Neural crest cell (in vitro differentiated cells): ENCODE measurements around the gene GJD3. TPM values are rescaled to one million over a fixed set of nuclear protein-coding genes. Genes with fewer than 3 reads are reported as not detected.

Experiments used
- DNase-seq: peaks from one replicate; pipeline ENCODE4 v3.0.0; 2021; ENCODE audit warnings: low read depth, mixed read lengths, low spot score
- H3K27ac Mint-ChIP-seq: one replicate; pipeline ENCODE4 v1.8.0; 2021; ENCODE audit warnings: mild to moderate bottlenecking, mixed read lengths; ENCODE audit not compliant: unreplicated experiment
- H3K27me3 Mint-ChIP-seq: 2 replicates; pipeline ENCODE4 v1.8.0; 2021; ENCODE audit warnings: low read depth, mild to moderate bottlenecking, mixed read lengths
- H3K36me3 Mint-ChIP-seq: 2 replicates; pipeline ENCODE4 v1.8.0; 2021; ENCODE audit warnings: low read depth, mild to moderate bottlenecking, mixed read lengths
- H3K4me1 Mint-ChIP-seq: 2 replicates; pipeline ENCODE4 v1.8.0; 2021; ENCODE audit warnings: mixed read lengths
- H3K4me3 Mint-ChIP-seq: one replicate; pipeline ENCODE4 v1.8.0; 2021; ENCODE audit warnings: mild to moderate bottlenecking, mixed read lengths
- H3K9me3 Mint-ChIP-seq: 2 replicates; pipeline ENCODE4 v1.8.0; 2021; ENCODE audit warnings: mixed read lengths
- CTCF ChIP-seq: fragments of 200-600 bp; sonication (generic); conservative IDR thresholded peaks from 2 replicates; pipeline ENCODE4 v1.5.0; 2021; ENCODE audit warnings: antibody characterized with exemption, mild to moderate bottlenecking
- total RNA-seq: library from RNA; stranded (reverse); gene quantifications from 2 replicates; pipeline ENCODE4 v1.2.1, GENCODE V29; 2021

GJD3 gene
- total RNA-seq, 1 donor from 2014 or later: not detected

GRCh38 chr17:40338058-40338457 is 26.5 kb downstream of the GJD3 start:
- Mint-ChIP-seq H3K27me3 (peaks cover 6% of the 10 kb centered on the region), H3K4me1 (peaks cover 38% of the 10 kb centered on the region), H3K4me3 (peak overlapping the region; percentile 47), H3K36me3 (no peaks in the 10 kb centered on the region), H3K9me3 (no peaks in the 10 kb centered on the region), H3K27ac (no peak overlapping the region)
- no peak for DNase-seq
- no peak for TF ChIP-seq CTCF

- H3K27me3 Mint-ChIP-seq: no peaks in the 10 kb centered on the region
- H3K36me3 Mint-ChIP-seq: no peaks in the 10 kb centered on the region
- no peak for TF ChIP-seq CTCF
- H3K4me3 Mint-ChIP-seq: peak overlapping the region; percentile 61
- H3K4me1 Mint-ChIP-seq: peaks cover 38% of the 10 kb centered on the region
- H3K9me3 Mint-ChIP-seq: no peaks in the 10 kb centered on the region
- H3K27ac Mint-ChIP-seq: no peak overlapping the region
- DNase-seq: no peak
These were observed 27.2 kb downstream of the GJD3 start for GRCh38 chr17:40337351-40337750.

- Mint-ChIP-seq H3K4me3 (no peak overlapping the region), H3K27ac (no peak overlapping the region), H3K9me3 (no peaks in the 10 kb centered on the region), H3K4me1 (peaks cover 33% of the 10 kb centered on the region), H3K36me3 (no peaks in the 10 kb centered on the region), H3K27me3 (no peaks in the 10 kb centered on the region)
- TF ChIP-seq CTCF: no peak
- no peak for DNase-seq
These were observed 28.9 kb downstream of the GJD3 start for GRCh38 chr17:40335620-40336019.

GRCh38 chr17:40333781-40334448 is 30.6 kb downstream of the GJD3 start:
- no peak for TF ChIP-seq CTCF
- H3K4me1 Mint-ChIP-seq: peaks cover 21% of the 10 kb centered on the region
- H3K9me3 Mint-ChIP-seq: no peaks in the 10 kb centered on the region
- no peak overlapping the region for H3K27ac Mint-ChIP-seq
- H3K27me3 Mint-ChIP-seq: no peaks in the 10 kb centered on the region
- no peaks in the 10 kb centered on the region for H3K36me3 Mint-ChIP-seq
- DNase-seq: no peak
- H3K4me3 Mint-ChIP-seq: no peak overlapping the region

GRCh38 chr17:40331743-40332641 is 32.5 kb downstream of the GJD3 start:
- Mint-ChIP-seq H3K27ac (no peak overlapping the region), H3K36me3 (no peaks in the 10 kb centered on the region), H3K4me3 (no peak overlapping the region), H3K4me1 (peaks cover 26% of the 10 kb centered on the region), H3K27me3 (no peaks in the 10 kb centered on the region), H3K9me3 (no peaks in the 10 kb centered on the region)
- DNase-seq: no peak
- TF ChIP-seq CTCF: no peak
